Fibroblast of villous mesenchyme (primary cell): ENCODE measurements around the gene EVX2. TPM values are rescaled to one million over a fixed set of nuclear protein-coding genes. Genes with fewer than 3 reads are reported as not detected.

Experiments used
- DNase-seq: peaks from one replicate; pipeline ENCODE4 v3.0.0-alpha.2; 2010; ENCODE audit warnings: low read depth
- H3K4me3 ChIP-seq: 2 replicates; pipeline ENCODE4 v1.5.1; 2011; ENCODE audit warnings: low read depth, mild to moderate bottlenecking, low read length
- CTCF ChIP-seq: IDR thresholded peaks from 2 replicates; pipeline ENCODE4 v1.5.1; 2012; ENCODE audit warnings: low read depth, mild to moderate bottlenecking, low read length; ENCODE audit not compliant: insufficient read depth
- total RNA-seq: library from RNA; depleted of rRNA; stranded (reverse); fragments of >200 nt; gene quantifications from 2 replicates; pipeline ENCODE4 v1.2.3, GENCODE V29; 2012

EVX2 gene
- total RNA-seq, 1 donor = not detected

DNA sequence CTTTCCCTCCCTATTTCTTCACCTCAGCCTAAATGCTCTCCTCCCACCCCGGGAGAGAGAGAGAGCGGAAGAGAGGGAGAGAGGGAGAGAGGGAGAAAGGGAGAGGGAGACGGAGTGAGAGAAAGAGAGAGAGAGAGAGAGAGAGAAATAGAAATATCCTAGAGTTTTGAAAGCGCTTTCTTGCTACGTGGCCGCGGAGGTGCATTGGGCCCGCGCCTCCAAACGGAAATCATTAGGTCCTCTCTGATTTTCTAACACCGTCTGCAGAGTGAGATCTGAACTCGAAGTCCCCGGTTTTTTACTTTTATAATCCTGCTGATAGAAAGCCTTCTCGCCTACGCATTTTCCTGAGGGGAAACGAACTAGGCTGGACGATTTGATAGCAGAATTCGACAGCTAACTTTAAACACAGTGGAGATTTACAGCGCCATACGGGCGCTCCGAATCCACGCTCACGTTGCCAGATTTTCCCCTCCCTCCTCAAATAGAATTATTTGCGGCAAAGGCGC is 903 bp upstream of the EVX2 start:
- H3K4me3 ChIP-seq = no peak overlapping the region
- no peak for TF ChIP-seq CTCF
- DNase-seq = no peak

DNA sequence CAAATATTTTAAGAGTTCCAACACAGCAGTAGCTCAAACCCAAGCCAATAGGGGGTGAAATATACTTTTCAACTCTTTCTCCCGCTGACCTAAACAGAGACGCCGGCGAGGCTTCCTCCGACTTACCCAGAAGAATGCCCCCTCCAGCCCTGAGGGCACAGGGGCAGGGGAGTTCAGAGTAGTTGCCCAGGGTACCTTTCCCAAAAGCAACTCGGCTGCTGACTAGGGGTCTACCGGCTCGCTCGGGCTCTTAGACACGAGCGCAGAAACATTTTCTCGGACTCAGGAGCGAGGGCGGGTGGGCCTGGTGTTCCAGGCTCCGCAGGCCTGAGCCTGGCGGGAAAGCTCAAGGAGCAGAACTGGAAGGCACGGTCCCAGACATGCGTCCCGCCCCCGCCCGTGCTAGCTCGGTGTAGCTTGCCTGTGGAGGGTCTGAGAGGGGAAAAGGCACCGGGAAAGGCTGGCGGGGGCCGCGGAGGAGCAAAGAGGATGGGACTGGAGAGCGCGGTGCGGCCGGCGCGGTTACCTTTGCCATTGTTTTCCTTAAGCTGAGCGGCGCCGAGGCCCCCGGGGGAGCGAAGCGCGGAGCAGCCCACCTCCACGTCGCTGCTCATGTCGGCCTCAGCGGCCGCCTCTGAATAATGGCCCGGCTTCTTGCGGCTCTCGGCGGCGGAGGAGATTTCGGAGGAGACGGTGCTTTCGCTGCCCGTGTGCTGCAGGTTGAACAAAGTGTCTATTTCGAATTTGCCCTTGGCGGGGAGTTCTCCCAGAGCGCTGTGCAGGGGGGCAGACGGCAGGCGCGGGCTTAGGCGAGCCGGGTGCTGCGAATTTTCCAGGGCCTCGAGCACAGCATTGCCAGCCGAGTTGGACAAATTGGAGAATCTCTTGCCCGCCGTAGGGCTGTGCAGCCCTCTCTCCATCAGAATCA is 674 bp downstream of the EVX2 start:
- H3K4me3 ChIP-seq = no peak overlapping the region
- no peak for DNase-seq
- no peak for TF ChIP-seq CTCF

- TF ChIP-seq CTCF = no peak
- no peak overlapping the region for H3K4me3 ChIP-seq
- DNase-seq = no peak
Measured at GRCh38 chr2:176082525-176082823, 1.3 kb downstream of the EVX2 start.

- no peak for TF ChIP-seq CTCF
- no peak for DNase-seq
- no peak overlapping the region for H3K4me3 ChIP-seq
Measured at GRCh38 chr2:176081837-176082524, 1.8 kb downstream of the EVX2 start.

DNA sequence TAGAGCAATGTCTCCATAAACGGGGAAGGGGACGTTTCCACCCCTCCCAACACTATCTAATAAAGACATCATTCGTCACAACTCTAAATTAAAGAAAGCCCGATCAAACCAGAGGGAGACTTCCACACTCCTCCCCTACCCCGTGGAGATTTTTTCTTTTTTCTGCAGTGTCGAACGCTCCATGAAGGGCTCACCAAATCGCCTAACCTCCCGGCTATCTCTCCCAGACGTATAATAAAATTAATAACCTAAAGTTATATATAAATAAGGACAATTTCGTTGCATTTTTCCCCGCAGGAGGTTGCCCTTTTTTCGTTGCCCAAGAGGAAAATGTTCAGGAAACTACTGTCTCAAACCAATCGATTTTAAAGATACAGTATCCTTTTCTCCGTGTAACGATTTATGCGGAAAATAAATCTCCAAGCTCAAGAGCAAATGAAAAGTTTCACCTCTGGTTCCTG is 2.4 kb downstream of the EVX2 start:
- H3K4me3 ChIP-seq = no peak overlapping the region
- no peak for DNase-seq
- TF ChIP-seq CTCF = no peak

GRCh38 chr2:176080540-176081375 is 3.0 kb downstream of the EVX2 start:
- no peak overlapping the region for H3K4me3 ChIP-seq
- TF ChIP-seq CTCF = no peak
- DNase-seq = no peak
